ENCODE data around the gene ADA.
"Not testable (repeated sequence)": the region's sequence is repeated elsewhere in the genome, so short reads cannot be mapped to it uniquely, and the experiment has no call there.

Gene ADA

DNA sequence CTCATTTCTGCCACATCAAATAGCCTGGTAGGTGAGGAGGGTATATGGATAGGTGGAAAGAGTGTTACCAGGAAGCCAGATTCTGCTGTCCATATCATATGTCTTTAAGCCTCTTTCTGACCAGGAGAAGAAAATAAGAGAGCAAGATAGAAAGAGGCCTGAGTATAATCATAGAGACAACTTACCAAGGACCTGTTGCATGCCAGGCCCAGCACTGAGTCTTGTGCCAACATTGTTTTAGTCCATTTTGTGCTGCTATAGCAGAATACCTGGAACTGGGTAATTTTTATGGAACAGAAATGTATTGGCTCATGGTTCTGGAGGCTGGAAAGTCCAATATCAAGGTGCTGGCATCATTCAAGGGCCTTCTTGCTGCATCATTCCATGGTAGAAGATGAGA is 7.3 kb upstream of the ADA start:
- H3K4me3 ChIP-seq (replicated peaks; ENCODE audit: low read depth, low read length): no peak overlapping the region
- no peak for DNase-seq (ENCODE audit: low read depth)
- TF ChIP-seq, protein P1, sequence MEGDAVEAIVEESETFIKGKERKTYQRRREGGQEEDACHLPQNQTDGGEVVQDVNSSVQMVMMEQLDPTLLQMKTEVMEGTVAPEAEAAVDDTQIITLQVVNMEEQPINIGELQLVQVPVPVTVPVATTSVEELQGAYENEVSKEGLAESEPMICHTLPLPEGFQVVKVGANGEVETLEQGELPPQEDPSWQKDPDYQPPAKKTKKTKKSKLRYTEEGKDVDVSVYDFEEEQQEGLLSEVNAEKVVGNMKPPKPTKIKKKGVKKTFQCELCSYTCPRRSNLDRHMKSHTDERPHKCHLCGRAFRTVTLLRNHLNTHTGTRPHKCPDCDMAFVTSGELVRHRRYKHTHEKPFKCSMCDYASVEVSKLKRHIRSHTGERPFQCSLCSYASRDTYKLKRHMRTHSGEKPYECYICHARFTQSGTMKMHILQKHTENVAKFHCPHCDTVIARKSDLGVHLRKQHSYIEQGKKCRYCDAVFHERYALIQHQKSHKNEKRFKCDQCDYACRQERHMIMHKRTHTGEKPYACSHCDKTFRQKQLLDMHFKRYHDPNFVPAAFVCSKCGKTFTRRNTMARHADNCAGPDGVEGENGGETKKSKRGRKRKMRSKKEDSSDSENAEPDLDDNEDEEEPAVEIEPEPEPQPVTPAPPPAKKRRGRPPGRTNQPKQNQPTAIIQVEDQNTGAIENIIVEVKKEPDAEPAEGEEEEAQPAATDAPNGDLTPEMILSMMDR (IDR thresholded peaks at IDR 0.05; ENCODE audit: low read length, missing control alignments): no peak

DNA sequence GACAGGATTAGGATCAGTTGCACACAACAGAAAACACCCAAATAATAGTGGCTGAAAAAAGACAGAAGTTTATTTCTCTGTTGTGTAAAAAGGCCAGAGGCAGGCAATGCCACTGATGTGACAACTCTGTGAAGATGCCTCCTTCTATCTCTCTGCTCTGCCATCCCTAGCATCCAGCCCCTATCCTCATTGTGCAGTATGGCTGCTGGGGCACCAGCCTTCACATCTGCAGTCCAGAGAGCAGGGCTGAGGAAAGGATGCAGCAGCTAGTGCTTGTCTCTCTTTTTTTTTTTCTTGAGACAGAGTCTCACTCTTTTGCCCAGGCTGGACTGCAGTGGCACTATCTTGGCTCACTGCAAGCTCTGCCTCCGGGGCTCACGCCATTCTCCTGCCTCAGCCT is 6.4 kb upstream of the ADA start:
- TF ChIP-seq, protein P1 (IDR thresholded peaks at IDR 0.05; ENCODE audit: low read length, missing control alignments): no peak
- H3K4me3 ChIP-seq (replicated peaks; ENCODE audit: low read depth, low read length): no peak overlapping the region
- no peak for DNase-seq (ENCODE audit: low read depth)

DNA sequence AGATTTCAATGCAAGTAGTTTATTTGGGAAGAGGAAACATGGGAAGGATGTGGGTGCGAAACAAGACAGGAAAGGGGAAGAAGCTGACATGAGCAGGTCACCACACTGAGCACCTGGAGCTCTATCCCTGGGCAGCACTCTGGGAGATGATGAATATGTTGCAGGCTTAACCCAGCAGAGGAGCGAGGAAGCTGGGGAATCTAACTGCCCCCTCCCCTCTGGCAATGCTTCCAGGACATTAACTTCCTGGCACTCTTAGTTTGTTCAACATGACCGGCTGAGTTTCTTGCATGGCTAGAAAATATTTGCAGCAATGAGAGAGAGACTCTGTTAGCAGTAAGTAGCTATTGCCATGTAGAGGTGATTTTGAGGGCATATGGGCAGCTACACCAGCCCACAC is 4.9 kb upstream of the ADA start:
- TF ChIP-seq, protein P1 (IDR thresholded peaks at IDR 0.05; ENCODE audit: low read length, missing control alignments): no peak
- no peak overlapping the region for H3K4me3 ChIP-seq (replicated peaks; ENCODE audit: low read depth, low read length)
- no peak for DNase-seq (ENCODE audit: low read depth)

DNA sequence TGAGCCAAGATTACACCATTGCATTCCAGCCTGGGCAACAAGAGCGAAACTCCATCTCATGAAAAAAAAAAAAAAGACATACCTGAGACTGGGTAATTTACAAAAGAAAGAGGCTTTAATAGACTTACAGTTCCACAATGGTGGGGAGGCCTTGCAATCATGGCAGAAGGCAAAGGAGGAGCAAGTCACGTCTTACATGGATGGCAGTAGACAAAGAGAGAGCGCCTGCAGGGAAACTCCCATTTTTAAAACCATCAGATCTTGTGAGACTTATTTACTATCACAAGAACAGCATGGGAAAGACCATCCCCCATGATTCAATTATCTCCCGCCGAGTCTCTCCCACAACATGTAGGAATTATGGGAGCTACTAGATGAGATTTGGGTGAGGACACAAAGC is 2.7 kb upstream of the ADA start:
- H3K4me3 ChIP-seq (replicated peaks; ENCODE audit: low read depth, low read length); DNase-seq (ENCODE audit: low read depth): not testable (repeated sequence)

DNA sequence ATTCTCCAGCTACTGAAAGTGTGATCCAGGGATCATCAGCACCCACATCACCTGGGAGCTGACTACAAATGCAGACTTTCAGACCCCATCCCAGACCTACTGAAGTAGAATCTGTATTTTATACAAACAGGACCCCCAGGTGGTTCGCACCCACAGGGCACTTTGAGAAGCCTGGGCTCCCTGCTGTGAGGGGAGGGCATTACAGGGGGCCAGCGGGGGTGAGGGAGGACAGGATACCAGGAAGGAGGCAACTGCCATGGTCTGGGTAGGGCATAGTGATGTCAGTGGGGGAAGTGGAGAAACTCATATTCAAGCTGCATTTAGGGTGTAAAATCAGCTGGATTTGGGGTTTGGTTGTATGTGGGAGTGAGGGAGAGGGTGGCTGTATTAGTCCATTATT is 2.0 kb upstream of the ADA start:
- H3K4me3 ChIP-seq (replicated peaks; ENCODE audit: low read depth, low read length): no peak overlapping the region
- TF ChIP-seq, protein P1 (IDR thresholded peaks at IDR 0.05; ENCODE audit: low read length, missing control alignments): no peak
- no peak for DNase-seq (ENCODE audit: low read depth)

DNA sequence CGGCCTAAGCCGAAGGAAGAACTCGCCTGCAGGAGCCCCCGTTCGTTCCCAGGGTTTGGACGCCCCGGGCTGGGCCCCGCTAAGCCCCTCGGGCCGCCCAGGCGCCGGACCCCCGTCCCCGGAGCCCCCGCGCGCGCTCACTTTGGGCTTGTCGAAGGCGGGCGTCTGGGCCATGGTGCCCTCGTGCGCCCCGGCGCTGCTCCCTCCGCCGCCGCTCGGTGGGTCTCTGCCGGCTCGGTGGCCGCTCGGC is 140 bp downstream of the ADA start:
- TF ChIP-seq, protein P1 (IDR thresholded peaks at IDR 0.05; ENCODE audit: low read length, missing control alignments): no peak
- H3K4me3 ChIP-seq (replicated peaks; ENCODE audit: low read depth, low read length): peak overlapping the region; percentile 66
- DNase-seq (ENCODE audit: low read depth): no peak

DNA sequence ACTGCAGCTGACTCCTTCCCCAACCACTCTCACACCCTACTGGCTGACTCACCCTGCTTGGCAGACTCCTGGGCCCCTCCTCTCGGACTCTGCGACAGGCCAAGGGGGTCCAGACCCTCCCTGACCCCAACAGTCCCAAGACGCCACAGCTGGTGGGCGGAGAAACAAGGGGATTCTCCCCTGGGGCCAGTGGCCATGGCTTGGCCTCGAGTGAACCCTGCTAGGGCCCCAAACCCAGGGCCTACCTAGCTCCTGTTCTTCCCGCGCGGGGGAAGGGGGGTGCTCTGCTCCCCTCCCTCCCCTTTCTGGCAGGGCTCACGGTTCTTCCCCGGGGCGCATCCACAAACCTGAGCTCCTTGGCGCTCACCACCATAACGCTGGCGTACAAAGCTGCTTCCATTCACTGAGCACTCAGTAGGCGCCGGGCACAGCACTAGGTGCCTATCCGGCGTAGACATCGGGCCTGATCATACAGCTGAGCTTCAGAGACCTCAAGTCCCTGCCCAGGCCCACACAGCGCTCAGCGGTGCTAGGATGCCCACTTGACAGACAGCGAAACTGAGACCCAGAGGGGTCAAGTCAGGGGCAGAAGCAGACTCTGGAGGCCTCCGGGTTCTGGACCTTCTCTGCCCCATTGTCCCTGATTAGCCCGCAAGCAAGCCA is 597 bp downstream of the ADA start:
- TF ChIP-seq, protein P1 (IDR thresholded peaks at IDR 0.05; ENCODE audit: low read length, missing control alignments): no peak
- H3K4me3 ChIP-seq (replicated peaks; ENCODE audit: low read depth, low read length): peak overlapping the region; percentile 66
- no peak for DNase-seq (ENCODE audit: low read depth)
